ENCODE data around the gene C1QTNF9B. TPM values are rescaled to one million over a fixed set of nuclear protein-coding genes. Genes with fewer than 3 reads are reported as not detected.
"Not testable (repeated sequence)": the region's sequence is repeated elsewhere in the genome, so short reads cannot be mapped to it uniquely, and the experiment has no call there.

C1QTNF9B gene
- total RNA-seq, 1 donor from 2014 or later = not detected

DNA sequence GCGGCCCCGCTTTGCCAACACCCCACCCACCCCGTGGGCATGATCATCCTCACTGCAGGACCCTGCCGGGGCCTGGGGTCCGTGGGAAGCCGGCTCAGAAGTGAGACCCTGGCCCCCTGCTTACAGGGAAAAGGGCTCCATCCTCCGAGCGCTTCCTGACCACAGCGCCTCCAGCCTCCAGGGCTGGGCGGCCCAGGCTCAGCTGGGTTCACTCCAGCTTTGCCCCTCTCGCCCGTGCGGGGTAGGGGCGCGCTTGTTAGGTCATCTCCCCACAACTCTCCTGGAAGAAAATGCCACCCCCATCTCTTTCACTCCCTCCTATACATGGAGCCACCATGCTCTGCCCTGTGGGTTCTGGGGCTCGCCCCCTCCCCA lies 6.6 kb upstream of the C1QTNF9B start:
- Histone ChIP-seq H3K27me3 (ENCODE audit: low read depth) (peaks cover 27% of the 10 kb centered on the region), H3K4me3 (no peak overlapping the region), H3K9me3 (no peaks in the 10 kb centered on the region), H3K27ac (no peak overlapping the region), H3K4me1 (peaks cover 15% of the 10 kb centered on the region), H3K36me3 (no peaks in the 10 kb centered on the region)
- intact Hi-C loops (cut with DNase I) = no loop called here
- ATAC-seq (peak in 1 of 2 donors; percentile 24), DNase-seq (no peak)
- TF ChIP-seq, protein P1, sequence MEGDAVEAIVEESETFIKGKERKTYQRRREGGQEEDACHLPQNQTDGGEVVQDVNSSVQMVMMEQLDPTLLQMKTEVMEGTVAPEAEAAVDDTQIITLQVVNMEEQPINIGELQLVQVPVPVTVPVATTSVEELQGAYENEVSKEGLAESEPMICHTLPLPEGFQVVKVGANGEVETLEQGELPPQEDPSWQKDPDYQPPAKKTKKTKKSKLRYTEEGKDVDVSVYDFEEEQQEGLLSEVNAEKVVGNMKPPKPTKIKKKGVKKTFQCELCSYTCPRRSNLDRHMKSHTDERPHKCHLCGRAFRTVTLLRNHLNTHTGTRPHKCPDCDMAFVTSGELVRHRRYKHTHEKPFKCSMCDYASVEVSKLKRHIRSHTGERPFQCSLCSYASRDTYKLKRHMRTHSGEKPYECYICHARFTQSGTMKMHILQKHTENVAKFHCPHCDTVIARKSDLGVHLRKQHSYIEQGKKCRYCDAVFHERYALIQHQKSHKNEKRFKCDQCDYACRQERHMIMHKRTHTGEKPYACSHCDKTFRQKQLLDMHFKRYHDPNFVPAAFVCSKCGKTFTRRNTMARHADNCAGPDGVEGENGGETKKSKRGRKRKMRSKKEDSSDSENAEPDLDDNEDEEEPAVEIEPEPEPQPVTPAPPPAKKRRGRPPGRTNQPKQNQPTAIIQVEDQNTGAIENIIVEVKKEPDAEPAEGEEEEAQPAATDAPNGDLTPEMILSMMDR (IDR thresholded peaks at IDR 0.05) = no peak

DNA sequence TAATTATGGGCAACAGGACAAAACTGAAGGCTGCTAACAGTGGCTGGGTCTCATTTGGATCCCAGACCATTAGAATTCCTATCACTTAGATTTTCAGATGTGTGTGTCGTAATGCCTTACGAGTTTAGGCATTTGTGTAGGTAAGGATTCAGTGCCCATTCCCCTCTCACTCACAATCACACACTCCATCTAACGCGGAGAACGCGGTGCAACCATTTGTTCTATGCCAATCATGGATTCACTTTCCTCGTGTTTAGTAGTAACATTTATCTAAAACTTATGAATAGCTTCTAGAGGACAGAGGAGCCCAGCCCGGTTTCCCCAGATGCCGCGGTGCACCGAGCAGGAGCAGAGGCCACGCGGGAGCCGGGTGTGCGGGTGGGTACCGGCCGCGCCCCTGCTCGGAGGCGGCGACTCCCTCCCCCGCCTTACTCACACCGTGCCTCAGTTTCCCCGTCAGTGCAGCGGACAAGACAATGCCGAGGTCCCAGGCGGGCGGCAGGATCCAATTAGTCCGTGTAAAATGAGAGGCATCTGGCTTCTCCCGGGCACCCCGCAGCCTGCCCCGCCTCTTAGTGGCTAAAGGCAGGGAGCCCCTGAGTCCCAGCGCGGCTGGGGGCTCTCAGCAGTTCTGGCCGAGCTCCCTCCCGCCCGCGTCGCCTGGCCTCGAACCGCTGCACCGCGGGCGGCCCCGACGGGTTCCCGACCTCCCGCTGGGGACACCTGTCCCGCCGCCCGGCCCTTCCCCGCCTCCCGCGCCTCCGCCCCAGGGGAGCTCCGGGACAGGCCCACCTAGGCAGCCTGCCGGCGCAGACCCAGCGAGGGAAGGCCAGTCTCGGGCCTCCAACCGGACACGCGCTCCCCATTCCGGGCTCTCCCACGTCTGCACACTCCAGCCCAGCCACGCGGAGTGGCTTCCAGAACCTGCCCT lies 5.9 kb upstream of the C1QTNF9B start:
- no peaks in the 10 kb centered on the region for H3K9me3 ChIP-seq
- ATAC-seq (peak; percentile 25 to 55), DNase-seq (no peak)
- peaks cover 27% of the 10 kb centered on the region for H3K27me3 ChIP-seq (ENCODE audit: low read depth)
- peak overlapping the region; percentile 35 for H3K4me3 ChIP-seq
- peaks cover 17% of the 10 kb centered on the region for H3K4me1 ChIP-seq
- no peaks in the 10 kb centered on the region for H3K36me3 ChIP-seq
- intact Hi-C loops (cut with DNase I) = no loop called here
- no peak overlapping the region for H3K27ac ChIP-seq
- TF ChIP-seq, protein P1 (IDR thresholded peaks at IDR 0.05) = no peak

DNA sequence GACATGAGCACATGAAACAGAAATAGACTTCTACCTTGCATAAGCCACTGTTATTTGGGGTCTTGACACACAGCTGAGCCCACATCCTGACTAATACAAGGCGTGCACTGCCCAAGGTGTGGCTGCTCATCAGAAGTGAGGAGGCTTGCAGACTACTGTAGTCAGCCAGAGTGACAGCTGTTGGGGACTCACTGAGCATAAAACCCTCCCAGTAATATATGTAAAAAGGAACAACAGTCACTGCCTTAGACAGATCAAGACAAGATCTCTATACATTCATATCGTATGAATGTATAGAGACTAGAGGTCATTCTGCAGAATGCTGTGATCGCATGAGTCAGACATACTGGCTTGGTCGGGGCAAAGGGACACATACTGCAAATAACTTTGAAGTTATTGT lies 4.1 kb upstream of the C1QTNF9B start:
- Histone ChIP-seq H3K9me3 (no peaks in the 10 kb centered on the region), H3K4me1 (peaks cover 17% of the 10 kb centered on the region), H3K27ac (no peak overlapping the region), H3K36me3 (no peaks in the 10 kb centered on the region), H3K27me3 (ENCODE audit: low read depth) (peaks cover 27% of the 10 kb centered on the region), H3K4me3 (no peak overlapping the region)
- no peak for ATAC-seq
- no peak for DNase-seq
- intact Hi-C loops (cut with DNase I) = no loop called here
- TF ChIP-seq, protein P1 (IDR thresholded peaks at IDR 0.05) = no peak

DNA sequence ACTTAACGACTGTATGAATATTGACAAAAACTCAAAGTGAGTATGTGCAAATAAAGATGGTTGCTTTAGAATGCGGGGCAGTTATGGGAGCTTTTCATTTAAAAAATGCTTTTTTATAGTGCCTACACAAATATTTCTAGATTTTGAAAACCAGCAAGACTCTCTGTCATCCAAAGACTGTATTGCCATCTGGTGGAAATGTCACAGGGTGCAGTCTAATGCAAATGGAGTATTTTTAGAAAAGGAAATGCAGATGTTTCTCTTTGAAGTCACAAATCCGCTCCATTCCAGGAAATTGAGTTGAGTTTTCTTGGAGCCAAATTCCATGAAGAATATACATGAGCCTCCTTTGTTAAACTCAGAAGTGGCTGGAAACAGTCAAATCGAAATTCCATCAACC lies 2.3 kb upstream of the C1QTNF9B start:
- H3K4me1 ChIP-seq = peaks cover 17% of the 10 kb centered on the region
- no peak overlapping the region for H3K4me3 ChIP-seq
- TF ChIP-seq, protein P1 (IDR thresholded peaks at IDR 0.05) = peak; percentile 69
- peak; percentile 34 to 68 for ATAC-seq
- H3K9me3 ChIP-seq = no peaks in the 10 kb centered on the region
- H3K36me3 ChIP-seq = no peaks in the 10 kb centered on the region
- no peak for DNase-seq
- peaks cover 25% of the 10 kb centered on the region for H3K27me3 ChIP-seq (ENCODE audit: low read depth)
- no peak overlapping the region for H3K27ac ChIP-seq
- intact Hi-C loops (cut with DNase I) = no loop called here

DNA sequence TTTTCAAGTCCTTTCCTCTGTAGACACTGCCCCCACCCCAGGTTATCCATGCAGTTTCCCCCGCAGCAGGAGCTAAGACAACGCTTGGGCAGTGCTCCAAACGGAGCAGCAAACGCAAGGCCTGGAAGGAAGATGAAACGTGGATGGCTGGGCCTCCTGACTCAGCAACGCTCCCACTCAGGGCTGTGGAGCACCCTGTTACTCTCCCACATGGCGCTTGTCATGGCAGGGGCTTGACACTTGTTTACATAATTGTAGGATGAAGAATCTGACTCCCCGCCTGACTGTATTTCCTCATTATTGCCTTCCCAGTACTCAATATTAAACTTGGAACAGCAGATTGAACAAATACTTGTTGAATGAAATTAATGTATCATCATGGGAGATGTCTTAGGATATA lies 799 bp upstream of the C1QTNF9B start:
- Histone ChIP-seq H3K36me3 (no peaks in the 10 kb centered on the region), H3K27ac (no peak overlapping the region), H3K4me1 (peaks cover 9% of the 10 kb centered on the region), H3K9me3 (no peaks in the 10 kb centered on the region), H3K4me3 (no peak overlapping the region), H3K27me3 (ENCODE audit: low read depth) (peaks cover 10% of the 10 kb centered on the region)
- intact Hi-C loops (cut with DNase I) = no loop called here
- DNase-seq (no peak), ATAC-seq (peak in 1 of 2 donors; percentile 23)
- TF ChIP-seq, protein P1 (IDR thresholded peaks at IDR 0.05) = no peak

DNA sequence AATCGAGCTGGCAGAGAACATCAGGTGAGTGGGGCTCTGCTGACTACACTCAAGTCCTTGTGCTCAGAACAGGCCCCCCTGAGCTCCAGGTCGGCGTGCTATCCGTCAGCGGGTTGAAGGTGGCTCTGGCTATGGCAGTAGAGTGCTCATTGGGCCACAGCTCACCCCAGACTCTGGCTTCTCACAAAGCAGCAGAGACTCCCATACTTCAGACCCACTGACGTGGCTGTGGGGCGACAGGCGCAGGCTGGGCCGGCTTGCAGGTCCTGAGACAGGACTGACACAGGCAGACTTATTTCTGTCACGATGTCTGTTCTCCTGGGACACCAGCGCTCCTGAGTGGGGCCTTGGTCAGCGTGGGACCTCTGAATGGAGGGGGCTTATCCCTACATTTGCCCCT lies 2.6 kb downstream of the C1QTNF9B start:
- DNase-seq; H3K36me3 ChIP-seq; ATAC-seq; H3K27me3 ChIP-seq (ENCODE audit: low read depth); intact Hi-C loops (cut with DNase I); H3K4me1 ChIP-seq; H3K27ac ChIP-seq; H3K4me3 ChIP-seq; H3K9me3 ChIP-seq: not testable (repeated sequence)

DNA sequence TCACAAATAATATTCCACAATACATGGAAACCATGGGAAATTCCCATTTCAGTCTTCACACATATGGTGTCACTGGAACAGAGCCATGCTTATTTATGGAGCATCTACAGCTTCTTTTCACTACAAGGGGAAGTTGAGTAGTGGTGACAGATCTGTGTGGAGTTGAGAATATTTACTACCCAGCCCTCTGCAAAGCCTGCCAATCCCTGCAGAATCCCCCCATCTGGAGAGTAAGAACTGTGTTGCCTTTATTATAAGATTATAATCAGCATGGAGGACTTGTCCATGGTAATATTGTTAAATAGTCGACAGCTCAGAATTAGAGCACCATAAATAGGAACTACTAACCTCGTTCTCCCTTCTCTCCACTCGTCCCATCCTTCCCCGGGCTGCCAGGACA lies 3.5 kb downstream of the C1QTNF9B start:
- not testable (repeated sequence) for DNase-seq

More for the DNA sequence above, 3.5 kb downstream of the C1QTNF9B start:
- H3K4me1 ChIP-seq; intact Hi-C loops (cut with DNase I); H3K36me3 ChIP-seq; H3K9me3 ChIP-seq; H3K27me3 ChIP-seq (ENCODE audit: low read depth); H3K4me3 ChIP-seq; ATAC-seq; H3K27ac ChIP-seq: not testable (repeated sequence)
